Testis (tissue), 2 donors: ENCODE data around the gene POLR1G.

Experiments used
- POLR2A ChIP-seq: fragments of 450-650 bp; IDR thresholded peaks from one replicate; pipeline ENCODE4 v1.6.1; 2017; ENCODE audit warnings: antibody characterized with exemption, mild to moderate bottlenecking, moderate library complexity
- TF ChIP-seq, protein P1 (sequence below), 3 experiments: fragments of 450-650 bp in 2 of 3; fragments of 200-600 bp in 1 of 3; sonication (generic) in 1 of 3; IDR thresholded peaks; one replicate each; pipeline ENCODE4 v1.5.1; 2016 to 2019; ENCODE audit warnings: antibody characterized with exemption in 3 of 3, mild to moderate bottlenecking in 2 of 3, moderate library complexity in 1 of 3

DNA sequence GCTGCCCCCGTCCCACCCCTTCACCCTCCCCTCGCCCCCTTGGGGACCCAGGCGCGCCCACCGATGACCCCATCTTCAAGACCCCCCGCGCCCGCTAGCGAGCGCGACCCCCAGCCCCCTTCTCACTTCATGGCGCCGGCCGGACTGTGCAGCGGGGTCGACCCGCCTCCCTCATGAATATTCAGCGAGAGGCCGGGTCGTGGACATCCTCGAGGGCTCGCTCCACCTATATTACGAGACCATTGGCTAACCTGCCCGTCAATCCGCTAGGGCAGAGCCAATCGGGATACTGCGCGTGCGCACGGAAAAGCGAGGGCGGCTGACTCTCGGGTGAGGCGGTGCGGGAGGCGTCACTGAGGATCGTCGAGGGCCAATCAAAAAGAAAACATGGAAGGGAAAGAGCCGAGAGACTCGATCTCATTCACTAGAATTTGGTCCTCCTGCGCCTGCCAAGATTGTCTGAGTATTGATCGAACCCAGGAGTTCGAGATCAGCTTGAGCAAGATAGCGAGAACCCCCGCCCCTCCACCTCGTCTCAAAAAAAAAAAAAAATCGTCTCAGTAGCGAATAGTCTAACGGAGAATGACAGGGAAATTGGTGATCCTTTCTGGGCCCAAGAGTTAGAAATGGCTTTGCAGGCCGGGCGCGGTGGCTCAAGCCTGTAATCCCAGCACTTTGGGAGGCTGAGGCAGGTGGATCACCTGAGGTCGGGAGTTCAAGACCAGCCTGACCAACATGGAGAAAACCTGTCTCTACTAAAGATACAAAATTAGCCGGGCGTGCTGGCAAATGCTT is 35.8 kb upstream of the POLR1G start, which contains the start of gene ERCC2:
- no peak for TF ChIP-seq POLR2A
- TF ChIP-seq, protein P1, sequence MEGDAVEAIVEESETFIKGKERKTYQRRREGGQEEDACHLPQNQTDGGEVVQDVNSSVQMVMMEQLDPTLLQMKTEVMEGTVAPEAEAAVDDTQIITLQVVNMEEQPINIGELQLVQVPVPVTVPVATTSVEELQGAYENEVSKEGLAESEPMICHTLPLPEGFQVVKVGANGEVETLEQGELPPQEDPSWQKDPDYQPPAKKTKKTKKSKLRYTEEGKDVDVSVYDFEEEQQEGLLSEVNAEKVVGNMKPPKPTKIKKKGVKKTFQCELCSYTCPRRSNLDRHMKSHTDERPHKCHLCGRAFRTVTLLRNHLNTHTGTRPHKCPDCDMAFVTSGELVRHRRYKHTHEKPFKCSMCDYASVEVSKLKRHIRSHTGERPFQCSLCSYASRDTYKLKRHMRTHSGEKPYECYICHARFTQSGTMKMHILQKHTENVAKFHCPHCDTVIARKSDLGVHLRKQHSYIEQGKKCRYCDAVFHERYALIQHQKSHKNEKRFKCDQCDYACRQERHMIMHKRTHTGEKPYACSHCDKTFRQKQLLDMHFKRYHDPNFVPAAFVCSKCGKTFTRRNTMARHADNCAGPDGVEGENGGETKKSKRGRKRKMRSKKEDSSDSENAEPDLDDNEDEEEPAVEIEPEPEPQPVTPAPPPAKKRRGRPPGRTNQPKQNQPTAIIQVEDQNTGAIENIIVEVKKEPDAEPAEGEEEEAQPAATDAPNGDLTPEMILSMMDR (IDR thresholded peaks at IDR 0.05) = no peak
